Activated CD4-positive, alpha-beta T cell treated with anti-CD3 and anti-CD28 coated beads, Interleukin-2, amount 10 ng/mL, durations not matched to agents 24 days and 14 days (primary cell): ENCODE measurements around the gene ADGRL3. TPM values are rescaled to one million over a fixed set of nuclear protein-coding genes. Genes with fewer than 3 reads are reported as not detected.
"Not testable (repeated sequence)": the region's sequence is repeated elsewhere in the genome, so short reads cannot be mapped to it uniquely, and the experiment has no call there.

Experiments
- DNase-seq: peaks from one replicate; pipeline ENCODE4 v3.0.0; 2022
- H3K27ac Mint-ChIP-seq: one replicate; pipeline ENCODE4 v1.8.0; 2022; ENCODE audit warnings: mild to moderate bottlenecking, mixed read lengths
- H3K27me3 Mint-ChIP-seq: one replicate; pipeline ENCODE4 v1.8.0; 2022; ENCODE audit warnings: mixed read lengths
- H3K36me3 Mint-ChIP-seq: one replicate; pipeline ENCODE4 v1.8.0; 2022; ENCODE audit warnings: low read depth, mild to moderate bottlenecking, mixed read lengths
- H3K4me1 Mint-ChIP-seq: one replicate; pipeline ENCODE4 v1.8.0; 2021; ENCODE audit warnings: mixed read lengths
- H3K4me3 Mint-ChIP-seq: one replicate; pipeline ENCODE4 v1.8.0; 2022; ENCODE audit warnings: mild to moderate bottlenecking, moderate library complexity, mixed read lengths
- H3K9me3 Mint-ChIP-seq: one replicate; pipeline ENCODE4 v1.8.0; 2021; ENCODE audit warnings: mixed read lengths
- intact Hi-C: fragments of 100-400 bp; cut with micrococcal nuclease; formaldehyde crosslinking; loops from one replicate; pipeline ENCODE4 v1.15.1; 2023
- total RNA-seq: library from RNA; stranded (reverse); gene quantifications from 2 replicates; pipeline ENCODE4 v1.2.3, GENCODE V29; 2022

ADGRL3 gene
- total RNA-seq, 1 donor from 2014 or later, result not detected

DNA sequence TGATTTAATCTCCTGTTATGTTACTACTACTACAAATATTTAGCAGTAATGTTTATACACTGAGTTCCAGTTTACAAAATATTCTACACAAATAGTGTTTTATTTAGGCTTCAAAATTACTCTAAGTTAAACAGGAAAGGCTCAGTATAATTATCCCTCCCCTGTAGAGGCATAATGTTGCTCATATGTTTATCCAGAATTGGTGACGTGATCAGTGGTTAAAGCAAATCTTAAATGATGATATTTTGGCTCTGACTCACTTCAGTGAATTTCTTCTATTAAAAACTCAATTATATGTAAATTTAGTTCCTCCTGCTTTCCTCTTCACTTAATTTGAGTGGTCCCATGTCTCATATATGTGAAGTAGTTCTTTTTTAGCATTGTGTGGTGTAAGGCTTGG, 438.5 kb downstream of the ADGRL3 start:
- Mint-ChIP-seq H3K4me3 (no peak overlapping the region), H3K27me3 (no peaks in the 10 kb centered on the region), H3K4me1 (no peaks in the 10 kb centered on the region), H3K9me3 (peaks cover 3% of the 10 kb centered on the region), H3K36me3 (no peaks in the 10 kb centered on the region), H3K27ac (no peak overlapping the region)
- DNase-seq, result no peak
- intact Hi-C loops, result no loop called here

- H3K9me3 Mint-ChIP-seq, H3K27me3 Mint-ChIP-seq, H3K36me3 Mint-ChIP-seq: not testable (repeated sequence)
These were observed 446.7 kb downstream of the ADGRL3 start for GRCh38 chr4:61646746-61647350.

DNA sequence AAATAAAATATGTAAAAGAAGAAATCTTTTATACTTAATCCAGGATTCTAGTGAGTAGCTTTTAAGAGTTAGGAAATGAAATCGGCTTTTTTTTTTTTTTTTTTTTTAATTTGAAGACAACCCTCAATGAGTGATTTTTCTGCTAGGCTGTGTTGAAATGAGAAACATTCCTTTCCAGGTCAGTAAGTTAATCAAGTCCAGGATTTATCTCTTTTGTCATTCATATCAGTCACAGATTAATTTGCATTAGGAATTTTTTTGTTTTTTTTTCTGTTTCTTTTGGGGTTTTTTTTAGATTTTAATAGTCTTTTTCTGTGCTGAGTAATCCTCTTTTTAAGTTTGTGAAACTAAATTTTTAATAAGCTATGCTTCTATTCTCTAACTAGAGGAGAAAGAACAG, 448.1 kb downstream of the ADGRL3 start:
- no peak overlapping the region for H3K27ac Mint-ChIP-seq
- intact Hi-C loops, result no loop called here
- no peaks in the 10 kb centered on the region for H3K27me3 Mint-ChIP-seq
- H3K9me3 Mint-ChIP-seq, result no peaks in the 10 kb centered on the region
- no peak overlapping the region for H3K4me3 Mint-ChIP-seq
- no peaks in the 10 kb centered on the region for H3K36me3 Mint-ChIP-seq
- no peaks in the 10 kb centered on the region for H3K4me1 Mint-ChIP-seq
- no peak for DNase-seq

More at GRCh38 chr4:61646746-61647350, 446.7 kb downstream of the ADGRL3 start:
- DNase-seq, H3K4me1 Mint-ChIP-seq, intact Hi-C loops, H3K4me3 Mint-ChIP-seq, H3K27ac Mint-ChIP-seq: not testable (repeated sequence)

DNA sequence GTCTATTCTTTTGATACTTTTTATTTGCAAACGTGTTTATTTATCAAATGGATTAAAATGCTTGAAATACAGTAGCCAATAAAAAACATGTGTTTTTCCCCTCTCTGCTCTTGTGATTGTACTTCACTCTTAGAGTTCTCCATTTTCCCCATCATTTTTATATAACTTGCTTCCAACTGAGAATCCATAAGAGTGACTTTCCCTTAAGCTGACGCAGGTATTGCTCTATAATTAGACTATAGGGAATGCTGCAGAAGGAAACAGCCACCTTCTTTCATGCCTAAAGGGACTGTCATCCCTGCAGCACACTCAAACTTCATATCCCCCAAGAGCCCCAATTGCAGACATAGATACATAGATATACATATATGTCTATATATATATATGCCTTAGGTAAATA, 456.9 kb downstream of the ADGRL3 start:
- no peaks in the 10 kb centered on the region for H3K36me3 Mint-ChIP-seq

GRCh38 chr4:61661960-61662359, 461.8 kb downstream of the ADGRL3 start:
- H3K9me3 Mint-ChIP-seq, result no peaks in the 10 kb centered on the region
- intact Hi-C loops, result no loop called here
- DNase-seq, result no peak
- H3K4me3 Mint-ChIP-seq, result no peak overlapping the region
- H3K27ac Mint-ChIP-seq, result no peak overlapping the region
- no peaks in the 10 kb centered on the region for H3K4me1 Mint-ChIP-seq
- no peaks in the 10 kb centered on the region for H3K27me3 Mint-ChIP-seq
- H3K36me3 Mint-ChIP-seq, result no peaks in the 10 kb centered on the region

More for the DNA sequence above, 456.9 kb downstream of the ADGRL3 start:
- Mint-ChIP-seq H3K27ac (no peak overlapping the region), H3K9me3 (no peaks in the 10 kb centered on the region), H3K4me3 (no peak overlapping the region), H3K27me3 (no peaks in the 10 kb centered on the region), H3K4me1 (no peaks in the 10 kb centered on the region)
- intact Hi-C loops, result no loop called here
- no peak for DNase-seq

- no peaks in the 10 kb centered on the region for H3K36me3 Mint-ChIP-seq
- H3K27ac Mint-ChIP-seq, result no peak overlapping the region
- intact Hi-C loops, result no loop called here
- H3K4me1 Mint-ChIP-seq, result no peaks in the 10 kb centered on the region
- no peak for DNase-seq
- no peaks in the 10 kb centered on the region for H3K9me3 Mint-ChIP-seq
- no peak overlapping the region for H3K4me3 Mint-ChIP-seq
- H3K27me3 Mint-ChIP-seq, result no peaks in the 10 kb centered on the region
These were observed 462.2 kb downstream of the ADGRL3 start for GRCh38 chr4:61662362-61662761.

- Mint-ChIP-seq H3K27ac (no peak overlapping the region), H3K9me3 (no peaks in the 10 kb centered on the region), H3K36me3 (no peaks in the 10 kb centered on the region), H3K27me3 (no peaks in the 10 kb centered on the region), H3K4me1 (no peaks in the 10 kb centered on the region), H3K4me3 (no peak overlapping the region)
- DNase-seq, result no peak
- intact Hi-C loops, result no loop called here
These were observed 463.2 kb downstream of the ADGRL3 start for GRCh38 chr4:61663310-61663709.

DNA sequence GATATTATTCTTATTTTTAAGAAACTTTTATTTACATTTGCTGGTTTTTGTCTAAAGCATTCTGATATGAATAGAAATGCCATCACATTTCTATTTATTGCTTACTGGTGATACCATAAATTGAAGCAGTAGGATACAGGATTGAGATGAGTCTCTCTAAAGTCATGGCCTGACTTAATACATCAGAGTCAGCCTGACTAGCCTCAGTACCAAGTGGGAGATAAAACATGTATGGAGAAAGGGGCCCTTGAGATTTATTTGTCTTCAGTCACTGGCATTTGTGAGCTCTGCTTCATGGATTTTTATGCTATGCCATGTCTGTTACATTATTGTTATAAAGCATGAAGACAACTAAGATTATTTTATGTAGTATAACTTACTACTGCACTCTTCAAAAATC, 465.5 kb downstream of the ADGRL3 start:
- Mint-ChIP-seq H3K36me3 (no peaks in the 10 kb centered on the region), H3K27ac (no peak overlapping the region), H3K9me3 (no peaks in the 10 kb centered on the region), H3K4me1 (no peaks in the 10 kb centered on the region), H3K4me3 (no peak overlapping the region), H3K27me3 (no peaks in the 10 kb centered on the region)
- no peak for DNase-seq
- intact Hi-C loops, result no loop called here

DNA sequence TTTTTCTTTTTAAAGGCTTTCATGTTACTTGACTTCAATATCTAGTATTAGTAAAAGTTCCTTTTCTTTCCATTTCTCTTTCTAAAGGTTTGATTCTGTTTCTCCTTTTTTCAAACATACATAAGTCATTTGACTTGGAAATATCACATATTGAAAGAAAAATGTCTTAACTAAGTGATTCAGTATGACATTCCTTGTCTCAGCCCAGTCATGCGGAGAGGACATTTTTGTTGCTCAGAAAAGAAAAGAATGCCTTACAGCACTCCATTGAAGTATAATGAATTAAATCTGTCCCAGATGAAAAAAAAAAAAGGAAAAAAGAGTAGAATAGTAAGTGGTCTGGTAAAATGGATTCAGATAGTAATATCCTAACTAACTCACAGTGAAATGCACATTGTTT, 466.1 kb downstream of the ADGRL3 start:
- intact Hi-C loops, result no loop called here
- no peaks in the 10 kb centered on the region for H3K9me3 Mint-ChIP-seq

DNA sequence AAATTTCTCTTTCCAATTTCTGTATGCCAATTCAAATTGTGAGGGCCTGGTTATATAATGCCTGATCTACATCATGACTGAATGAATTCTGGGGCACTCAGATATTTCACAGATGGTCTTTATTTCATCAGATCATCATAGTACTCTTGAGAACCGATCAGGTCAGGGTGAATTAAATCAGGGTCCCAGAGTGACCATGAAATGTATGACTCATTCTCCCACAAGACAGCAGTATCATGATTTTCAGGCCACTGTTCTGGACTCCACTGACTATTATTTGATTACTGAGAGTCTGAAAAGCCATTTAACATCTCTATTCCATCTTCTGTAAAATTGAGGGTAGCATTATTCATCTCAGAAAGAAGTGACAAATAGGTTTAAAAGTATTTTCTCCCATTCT, 471.5 kb downstream of the ADGRL3 start:
- no peaks in the 10 kb centered on the region for H3K4me1 Mint-ChIP-seq
- H3K9me3 Mint-ChIP-seq, result no peaks in the 10 kb centered on the region
- intact Hi-C loops, result no loop called here
- DNase-seq, result no peak
- H3K27ac Mint-ChIP-seq, result no peak overlapping the region
- no peaks in the 10 kb centered on the region for H3K36me3 Mint-ChIP-seq
- no peak overlapping the region for H3K4me3 Mint-ChIP-seq
- H3K27me3 Mint-ChIP-seq, result no peaks in the 10 kb centered on the region

More for the DNA sequence above, 466.1 kb downstream of the ADGRL3 start:
- Mint-ChIP-seq H3K36me3 (no peaks in the 10 kb centered on the region), H3K27ac (no peak overlapping the region), H3K4me1 (no peaks in the 10 kb centered on the region), H3K4me3 (no peak overlapping the region), H3K27me3 (no peaks in the 10 kb centered on the region)
- DNase-seq, result no peak

DNA sequence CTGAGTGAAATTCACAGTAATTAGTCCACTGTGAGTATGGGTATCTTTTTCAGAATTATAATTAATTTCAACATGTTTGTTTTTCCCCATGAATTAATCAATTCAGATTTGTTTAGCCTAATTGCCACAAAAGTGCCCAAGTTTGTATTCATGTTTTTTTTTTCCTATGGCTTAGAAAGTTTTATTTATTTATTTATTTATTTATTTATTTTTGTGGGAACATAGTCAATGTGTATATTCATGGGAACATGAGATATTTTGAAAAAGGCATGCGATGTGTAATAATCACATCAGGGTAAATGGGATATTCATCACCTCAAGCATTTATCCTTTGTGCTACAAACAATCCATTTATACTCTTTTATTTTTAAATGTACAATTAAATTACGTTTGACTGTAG, 475.3 kb downstream of the ADGRL3 start:
- Mint-ChIP-seq H3K4me3 (no peak overlapping the region), H3K36me3 (no peaks in the 10 kb centered on the region), H3K27ac (no peak overlapping the region), H3K4me1 (no peaks in the 10 kb centered on the region), H3K9me3 (no peaks in the 10 kb centered on the region), H3K27me3 (no peaks in the 10 kb centered on the region)
- DNase-seq, result no peak
- intact Hi-C loops, result no loop called here

- intact Hi-C loops, result no loop called here
- Mint-ChIP-seq H3K4me1 (no peaks in the 10 kb centered on the region), H3K27ac (no peak overlapping the region), H3K9me3 (no peaks in the 10 kb centered on the region), H3K4me3 (no peak overlapping the region), H3K36me3 (no peaks in the 10 kb centered on the region), H3K27me3 (no peaks in the 10 kb centered on the region)
- DNase-seq, result no peak
These were observed 478.2 kb downstream of the ADGRL3 start for GRCh38 chr4:61678297-61678696.

DNA sequence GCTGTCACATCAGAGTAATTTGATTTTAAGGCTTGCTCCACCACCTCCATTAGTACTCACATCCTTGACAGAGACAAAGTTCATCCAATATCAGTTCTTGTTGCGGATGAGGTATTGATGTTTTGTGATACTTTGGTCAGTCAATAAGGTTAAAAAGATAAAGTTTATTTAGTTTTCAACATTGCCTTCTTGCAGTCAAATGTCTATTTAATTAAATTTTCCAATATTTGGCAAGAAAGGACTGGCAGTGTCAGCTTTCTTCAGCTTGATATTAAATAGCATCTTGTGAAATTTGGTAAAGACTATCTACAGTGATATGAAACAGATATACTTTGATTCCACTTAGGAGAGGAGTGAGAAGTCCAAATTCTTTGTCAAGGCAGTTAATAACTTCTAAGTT, 493.4 kb downstream of the ADGRL3 start:
- Mint-ChIP-seq H3K9me3 (no peaks in the 10 kb centered on the region), H3K27ac (no peak overlapping the region), H3K27me3 (no peaks in the 10 kb centered on the region), H3K4me3 (no peak overlapping the region), H3K4me1 (no peaks in the 10 kb centered on the region), H3K36me3 (no peaks in the 10 kb centered on the region)
- DNase-seq, result no peak
- intact Hi-C loops, result no loop called here

DNA sequence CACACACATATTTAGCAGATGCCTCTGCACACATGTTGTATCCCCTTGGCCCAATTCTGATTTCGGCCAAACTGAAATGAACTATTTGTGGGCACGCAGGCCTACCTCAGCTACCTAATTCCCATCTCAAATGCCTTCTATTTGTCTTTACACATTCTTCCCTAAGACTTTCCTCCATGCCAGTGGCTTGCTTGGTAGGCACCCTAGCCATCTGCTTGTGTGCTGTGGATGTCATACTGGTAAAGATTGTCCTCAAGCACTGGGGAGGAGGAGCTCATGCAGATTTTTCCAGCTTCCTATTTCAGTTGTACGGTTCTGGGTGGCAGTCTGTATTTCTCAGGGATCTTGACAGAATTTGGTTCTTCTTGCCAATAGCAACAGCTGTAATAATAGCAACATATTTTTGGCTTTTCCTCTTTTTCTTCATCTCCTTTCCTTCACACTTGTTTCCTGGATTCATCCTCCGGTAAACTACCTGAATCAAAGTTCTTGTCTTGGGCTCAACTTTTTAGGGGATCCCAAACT, 514.3 kb downstream of the ADGRL3 start:
- H3K4me3 Mint-ChIP-seq, result no peak overlapping the region
- H3K9me3 Mint-ChIP-seq, result no peaks in the 10 kb centered on the region
- intact Hi-C loops, result no loop called here
- no peak for DNase-seq
- H3K4me1 Mint-ChIP-seq, result no peaks in the 10 kb centered on the region
- H3K27me3 Mint-ChIP-seq, result no peaks in the 10 kb centered on the region
- H3K27ac Mint-ChIP-seq, result no peak overlapping the region
- H3K36me3 Mint-ChIP-seq, result no peaks in the 10 kb centered on the region

DNA sequence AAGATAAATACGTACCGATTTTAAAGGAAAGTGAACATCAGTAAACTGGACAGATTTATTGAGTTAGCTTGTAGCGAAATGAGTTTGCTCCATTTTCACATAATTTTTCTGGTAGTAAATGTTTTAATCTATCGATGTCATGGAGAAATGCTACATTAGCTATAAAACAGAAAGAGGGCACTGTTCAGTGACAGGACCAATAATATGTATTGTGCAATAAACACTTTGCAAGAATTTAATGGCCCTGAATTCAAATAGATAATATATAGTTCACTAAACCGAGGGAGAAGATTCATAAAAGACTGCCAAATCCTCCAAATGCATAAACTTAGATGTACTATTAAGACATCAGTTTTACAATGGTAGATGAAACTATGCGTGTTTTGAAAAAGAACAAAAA, 516.3 kb downstream of the ADGRL3 start:
- H3K27ac Mint-ChIP-seq, result no peak overlapping the region
- intact Hi-C loops, result no loop called here

More for the DNA sequence above, 516.3 kb downstream of the ADGRL3 start:
- no peak for DNase-seq
- H3K27me3 Mint-ChIP-seq, result no peaks in the 10 kb centered on the region
- H3K4me1 Mint-ChIP-seq, result no peaks in the 10 kb centered on the region
- H3K4me3 Mint-ChIP-seq, result no peak overlapping the region
- no peaks in the 10 kb centered on the region for H3K36me3 Mint-ChIP-seq
- peaks cover 2% of the 10 kb centered on the region for H3K9me3 Mint-ChIP-seq
